ENCODE results near the gene HDDC3. TPM values are rescaled to one million over a fixed set of nuclear protein-coding genes. Genes with fewer than 3 reads are reported as not detected.
A peak's percentile ranks its signal among the peaks of the same experiment; 100 is the strongest.

The HDDC3 gene
- total RNA-seq, 1 experiment from 2014 or later, result 13.3 TPM

DNA sequence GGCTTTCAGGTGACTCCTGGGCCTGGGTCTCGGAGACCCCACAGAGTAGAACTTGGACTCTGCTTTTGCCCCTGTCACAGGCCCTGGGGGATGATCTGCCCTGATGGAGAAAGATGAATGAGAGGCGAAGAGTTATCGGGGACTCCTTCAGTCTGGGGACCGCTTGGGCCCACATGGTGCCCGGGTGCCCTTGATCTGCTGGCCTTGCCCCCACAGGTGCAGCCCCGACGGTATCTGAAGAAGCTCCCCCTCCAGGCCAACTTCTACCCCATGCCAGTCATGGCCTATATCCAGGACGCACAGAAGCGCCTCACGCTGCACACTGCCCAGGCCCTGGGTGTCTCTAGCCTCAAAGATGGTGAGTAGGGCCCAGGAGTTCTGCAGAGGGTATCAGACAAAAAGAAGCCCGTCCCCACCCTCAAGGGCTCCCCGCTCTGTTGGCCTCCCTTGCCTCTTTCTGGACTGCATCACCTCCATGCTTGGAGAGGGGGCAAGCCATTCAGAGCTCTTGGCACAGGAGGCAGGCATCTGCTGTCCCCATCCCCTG, 18.9 kb downstream of the HDDC3 start:
- Mint-ChIP-seq H3K27me3 (ENCODE audit: low read depth) (no peaks in the 10 kb centered on the region), H3K9me3 (no peaks in the 10 kb centered on the region), H3K4me3 (no peak overlapping the region), H3K4me1 (peaks cover 3 to 8% of the 10 kb centered on the region in 2 experiments; a peak in 2 of 4 replicates), H3K27ac (peak overlapping the region in 1 of 3 experiments; percentile 11; a peak in 1 of 7 replicates), H3K36me3 (ENCODE audit: insufficient read depth in 1 of 3, low read depth in 3 of 3) (peaks cover 2 to 50% (median 10%) of the 10 kb centered on the region in 3 experiments; a peak in 5 of 7 replicates)
- DNase-seq, result no peak
- no peaks in the 10 kb centered on the region for H4K20me1 ChIP-seq (ENCODE audit: control insufficient read depth, insufficient read depth, insufficient read length)
- H3K23ac ChIP-seq (ENCODE audit: insufficient read length, low read depth, low read length), result no peak overlapping the region
- H3K27ac ChIP-seq (ENCODE audit: insufficient read length, low read depth, low read length), result no peak overlapping the region
- H4K91ac ChIP-seq (ENCODE audit: insufficient read length, low read depth, low read length), result no peak overlapping the region
- no peak overlapping the region for H4K8ac ChIP-seq (replicated peaks; ENCODE audit: insufficient read length, low read depth, low read length)
- no CpG with 5 or more reads among the region's 12 CpGs for WGBS (ENCODE audit: extremely low coverage, insufficient read length, low lambda C conversion rate)
- no peak overlapping the region for H2AK5ac ChIP-seq (ENCODE audit: insufficient read length, low read length)
- H3K18ac ChIP-seq (ENCODE audit: insufficient read length, low read depth, low read length), result no peak overlapping the region
- no peak overlapping the region for H2BK15ac ChIP-seq (ENCODE audit: low read depth, low read length)
- H4K5ac ChIP-seq (ENCODE audit: insufficient read length, low read depth, low read length), result no peak overlapping the region
- no peak overlapping the region for H3K4ac ChIP-seq (ENCODE audit: low read depth, low read length)
- H3K79me2 ChIP-seq (ENCODE audit: insufficient read depth, low read length), result no peaks in the 10 kb centered on the region
- no peak overlapping the region for H3T11ph ChIP-seq (ENCODE audit: low read length)
- H2BK5ac ChIP-seq (ENCODE audit: insufficient read length, low read length), result no peak overlapping the region
- H3K4me2 ChIP-seq (ENCODE audit: insufficient read depth, insufficient read length, low read length), result no peak overlapping the region
- H2BK120ac ChIP-seq (ENCODE audit: low read depth, low read length, poor library complexity, severe bottlenecking), result no peak overlapping the region
- no peak overlapping the region for H3K9ac ChIP-seq (ENCODE audit: extremely low read depth, insufficient read length, low read length)
- no peaks in the 10 kb centered on the region for H3K9me3 ChIP-seq (ENCODE audit: control insufficient read depth, low read depth, low read length)
- no peak overlapping the region for H2BK20ac ChIP-seq (ENCODE audit: low read depth, low read length, poor library complexity, severe bottlenecking)
- no peaks in the 10 kb centered on the region for H3K23me2 ChIP-seq (ENCODE audit: insufficient read length, low read depth, low read length, poor library complexity, severe bottlenecking)
- no peaks in the 10 kb centered on the region for H3K27me3 ChIP-seq (ENCODE audit: insufficient read depth, low read length)
- H2BK12ac ChIP-seq (ENCODE audit: insufficient read length, low read depth, low read length), result no peak overlapping the region
- H3K56ac ChIP-seq (ENCODE audit: insufficient read length, low read depth, low read length), result no peak overlapping the region
- no peaks in the 10 kb centered on the region for H3K4me1 ChIP-seq (ENCODE audit: insufficient read depth, low read length)
- no peak overlapping the region for H2AFZ ChIP-seq (ENCODE audit: low read length)
- no peak overlapping the region for H3K14ac ChIP-seq (ENCODE audit: insufficient read depth, low read length)
- TF ChIP-seq, protein P1, sequence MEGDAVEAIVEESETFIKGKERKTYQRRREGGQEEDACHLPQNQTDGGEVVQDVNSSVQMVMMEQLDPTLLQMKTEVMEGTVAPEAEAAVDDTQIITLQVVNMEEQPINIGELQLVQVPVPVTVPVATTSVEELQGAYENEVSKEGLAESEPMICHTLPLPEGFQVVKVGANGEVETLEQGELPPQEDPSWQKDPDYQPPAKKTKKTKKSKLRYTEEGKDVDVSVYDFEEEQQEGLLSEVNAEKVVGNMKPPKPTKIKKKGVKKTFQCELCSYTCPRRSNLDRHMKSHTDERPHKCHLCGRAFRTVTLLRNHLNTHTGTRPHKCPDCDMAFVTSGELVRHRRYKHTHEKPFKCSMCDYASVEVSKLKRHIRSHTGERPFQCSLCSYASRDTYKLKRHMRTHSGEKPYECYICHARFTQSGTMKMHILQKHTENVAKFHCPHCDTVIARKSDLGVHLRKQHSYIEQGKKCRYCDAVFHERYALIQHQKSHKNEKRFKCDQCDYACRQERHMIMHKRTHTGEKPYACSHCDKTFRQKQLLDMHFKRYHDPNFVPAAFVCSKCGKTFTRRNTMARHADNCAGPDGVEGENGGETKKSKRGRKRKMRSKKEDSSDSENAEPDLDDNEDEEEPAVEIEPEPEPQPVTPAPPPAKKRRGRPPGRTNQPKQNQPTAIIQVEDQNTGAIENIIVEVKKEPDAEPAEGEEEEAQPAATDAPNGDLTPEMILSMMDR (conservative IDR thresholded peaks at IDR 0.05), result no peak
- H3K79me1 ChIP-seq (ENCODE audit: insufficient read depth, low read depth, low read length, poor library complexity, severe bottlenecking), result no peaks in the 10 kb centered on the region
